GM19240 (cell line): ENCODE measurements around the gene AOX1.
"Not testable (repeated sequence)": the region's sequence is repeated elsewhere in the genome, so short reads cannot be mapped to it uniquely, and the experiment has no call there.

Source experiments
- DNase-seq: peaks from one replicate; pipeline ENCODE4 v3.0.0; 2011; ENCODE audit warnings: low spot score; ENCODE audit not compliant: insufficient read length

The AOX1 gene

DNA sequence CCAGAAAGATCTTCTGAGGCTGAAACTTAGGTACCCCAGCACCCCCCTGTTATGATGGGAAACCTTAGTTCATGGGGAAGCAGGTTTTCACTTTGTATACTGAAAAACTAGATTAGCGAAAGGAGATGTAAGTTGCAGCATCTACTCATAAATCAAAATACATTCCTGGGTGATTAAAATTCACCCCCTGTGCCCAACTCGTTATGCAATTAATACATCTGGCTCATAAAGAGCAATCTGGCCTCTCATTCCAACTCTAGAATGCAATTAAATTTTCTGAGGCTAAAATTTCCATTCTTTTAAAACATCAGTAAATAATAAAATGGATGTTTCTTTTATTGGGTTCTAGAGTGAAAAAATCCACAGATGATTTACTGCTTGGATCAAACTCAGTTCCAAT, 115.0 kb downstream of the AOX1 start:
- DNase-seq: no peak

DNA sequence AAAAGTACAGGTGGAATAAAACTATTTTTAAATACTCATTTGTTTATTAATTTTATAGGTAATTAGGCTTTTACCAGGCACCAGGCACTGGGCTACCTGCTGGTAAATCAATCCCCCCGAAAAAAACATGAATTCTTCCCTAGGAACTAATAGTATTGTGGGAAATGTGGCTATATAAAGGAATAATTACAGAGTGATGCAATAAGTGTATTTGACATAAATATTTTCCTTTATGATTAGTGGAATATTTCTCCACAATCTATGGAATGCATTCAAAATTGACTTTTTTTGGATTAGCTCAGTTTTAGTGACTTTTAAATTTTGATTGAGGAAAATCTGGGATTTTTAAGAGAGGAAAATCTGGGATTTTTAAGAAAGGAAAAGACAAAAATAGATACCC, 116.2 kb downstream of the AOX1 start:
- DNase-seq: no peak

DNA sequence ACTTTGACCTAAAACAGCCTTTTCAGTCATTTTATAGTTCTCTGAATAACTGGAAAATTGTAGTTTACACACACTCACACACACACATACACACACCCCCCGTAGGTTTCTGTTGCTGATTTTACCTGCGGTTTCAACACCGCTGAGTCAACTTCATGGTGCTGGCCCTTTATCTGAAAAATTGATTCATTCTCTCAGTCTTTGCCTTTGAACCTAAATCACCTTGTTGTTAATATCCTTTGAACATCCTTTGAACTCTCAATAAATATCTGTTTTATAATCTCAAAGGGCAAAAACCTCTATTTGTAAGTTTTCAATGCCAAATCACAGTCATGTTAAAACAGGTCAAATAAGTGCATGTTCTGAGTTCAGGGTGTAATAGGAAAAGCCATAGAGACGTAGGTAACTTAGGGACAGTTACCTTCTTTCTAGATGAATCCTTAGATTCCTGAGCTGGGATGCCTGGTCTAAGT, 116.9 kb downstream of the AOX1 start:
- no peak for DNase-seq

DNA sequence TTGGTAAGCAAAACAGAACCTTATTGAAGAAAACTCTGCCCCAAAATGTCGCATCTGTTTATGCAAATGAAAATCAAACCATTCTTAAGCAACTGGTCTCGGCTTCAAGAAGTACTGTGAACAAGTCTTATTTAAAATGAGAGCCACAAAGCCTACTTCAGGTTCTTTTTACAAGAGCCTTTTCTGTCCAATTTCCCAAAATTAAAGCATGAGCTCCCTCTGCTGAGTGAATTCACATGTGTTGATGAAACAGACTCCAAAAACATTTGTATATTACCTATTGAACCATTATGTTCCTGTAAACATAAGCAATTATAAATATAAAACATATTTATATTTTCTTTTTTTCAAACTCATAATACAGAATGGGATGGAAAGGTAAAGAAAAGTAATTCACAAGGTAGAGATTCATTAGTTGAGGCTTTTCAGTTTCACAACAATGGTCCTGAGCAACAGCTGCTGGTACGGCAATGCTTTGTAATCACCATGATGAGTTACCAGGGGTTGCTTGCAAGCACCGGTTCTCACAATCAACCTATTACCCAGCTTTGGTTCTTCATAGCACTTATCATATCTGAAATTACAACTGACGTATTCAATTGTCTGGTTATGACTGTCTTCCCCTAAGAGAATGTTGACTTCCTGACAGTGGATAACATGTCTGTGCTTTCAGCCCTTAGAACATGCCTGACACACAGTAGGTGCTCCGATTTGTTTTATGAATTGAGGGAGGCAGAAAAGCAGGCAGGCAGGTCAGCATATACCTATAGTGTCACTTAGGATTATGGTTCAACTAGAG, 117.5 kb downstream of the AOX1 start:
- no peak for DNase-seq

DNA sequence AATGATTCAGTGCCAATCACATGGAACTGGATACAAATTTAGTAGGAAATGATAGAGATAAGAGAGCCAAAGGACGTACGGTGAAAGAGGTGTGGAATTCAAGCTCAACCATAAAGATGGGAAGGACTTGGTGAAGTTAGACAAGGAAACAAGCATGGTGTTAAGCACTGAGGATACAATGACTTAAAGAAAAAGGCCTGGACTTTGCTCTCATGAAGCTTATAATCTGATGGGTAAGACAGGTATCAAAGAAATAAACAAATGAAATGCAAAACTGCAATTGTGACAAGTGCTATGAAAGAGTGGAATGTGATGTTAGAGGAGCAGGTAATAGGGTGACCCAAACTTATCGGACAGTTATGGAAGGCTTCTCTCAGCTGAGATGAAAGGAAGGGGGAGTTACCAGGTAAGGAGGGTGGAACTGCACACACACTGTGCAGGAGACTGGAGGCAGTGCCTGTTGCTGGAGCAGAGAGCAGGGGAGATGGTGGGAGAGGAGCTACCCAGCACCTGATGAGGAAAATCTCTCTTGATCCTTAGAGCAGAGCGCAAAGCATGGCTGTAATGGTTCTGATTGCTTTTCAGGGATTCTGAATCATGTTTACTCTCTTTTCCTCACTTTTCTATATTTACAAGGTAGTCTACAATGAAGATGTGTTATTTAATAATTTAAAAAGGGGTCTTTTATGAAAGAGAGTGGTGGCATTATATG, 118.3 kb downstream of the AOX1 start:
- DNase-seq: no peak

DNA sequence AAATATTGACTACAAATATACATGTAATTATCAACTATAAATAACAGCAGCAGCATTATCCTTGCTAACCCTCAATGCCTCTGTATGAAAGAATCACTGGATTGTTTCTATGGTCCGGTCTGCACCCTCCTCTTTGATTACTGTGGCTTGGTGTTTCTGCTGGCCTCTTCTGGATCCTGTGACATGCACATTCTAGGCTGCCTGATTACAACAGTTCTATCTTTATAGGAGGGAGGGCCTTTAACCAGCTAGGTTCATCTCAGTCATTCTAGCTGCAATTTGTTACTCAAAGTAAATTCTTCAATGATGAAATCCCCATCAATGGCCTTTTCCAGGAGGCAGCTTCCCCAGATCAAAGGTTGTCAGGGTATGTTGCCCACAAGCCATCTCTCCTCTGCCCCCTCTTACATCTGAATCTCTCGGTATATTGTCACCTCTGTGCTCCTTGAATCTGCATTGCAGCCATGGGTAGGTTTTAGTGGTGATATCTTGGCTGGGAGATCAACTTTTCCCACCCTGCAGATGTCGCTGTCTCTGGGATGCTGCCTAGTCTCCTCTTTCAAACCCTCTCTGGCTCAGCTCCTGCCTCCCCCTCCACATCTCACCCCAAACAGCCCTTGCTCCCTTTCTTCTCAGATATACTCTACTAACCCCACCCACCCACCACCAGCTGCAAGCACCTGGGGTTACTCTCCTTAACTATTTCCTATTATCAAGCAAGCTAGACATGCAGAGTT, 119.7 kb downstream of the AOX1 start:
- no peak for DNase-seq

DNA sequence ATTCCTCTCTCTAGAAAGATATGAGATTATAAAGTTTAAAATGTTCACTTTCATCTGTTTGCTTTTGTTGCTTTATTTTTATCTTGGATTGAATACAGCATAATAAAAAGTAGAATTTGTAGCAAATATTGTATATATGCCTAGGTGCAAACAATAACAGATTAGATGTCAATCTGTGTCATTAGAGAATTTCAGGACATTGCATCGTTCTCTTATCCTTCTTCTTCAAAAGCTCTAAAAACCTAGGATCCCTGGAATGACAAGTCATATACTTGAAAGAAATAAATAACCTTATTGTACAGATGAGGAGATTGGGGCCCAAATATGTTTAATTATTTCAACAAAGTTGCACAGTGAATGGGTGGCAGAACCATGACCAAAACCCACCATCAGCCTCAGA, 123.1 kb downstream of the AOX1 start:
- DNase-seq: no peak

DNA sequence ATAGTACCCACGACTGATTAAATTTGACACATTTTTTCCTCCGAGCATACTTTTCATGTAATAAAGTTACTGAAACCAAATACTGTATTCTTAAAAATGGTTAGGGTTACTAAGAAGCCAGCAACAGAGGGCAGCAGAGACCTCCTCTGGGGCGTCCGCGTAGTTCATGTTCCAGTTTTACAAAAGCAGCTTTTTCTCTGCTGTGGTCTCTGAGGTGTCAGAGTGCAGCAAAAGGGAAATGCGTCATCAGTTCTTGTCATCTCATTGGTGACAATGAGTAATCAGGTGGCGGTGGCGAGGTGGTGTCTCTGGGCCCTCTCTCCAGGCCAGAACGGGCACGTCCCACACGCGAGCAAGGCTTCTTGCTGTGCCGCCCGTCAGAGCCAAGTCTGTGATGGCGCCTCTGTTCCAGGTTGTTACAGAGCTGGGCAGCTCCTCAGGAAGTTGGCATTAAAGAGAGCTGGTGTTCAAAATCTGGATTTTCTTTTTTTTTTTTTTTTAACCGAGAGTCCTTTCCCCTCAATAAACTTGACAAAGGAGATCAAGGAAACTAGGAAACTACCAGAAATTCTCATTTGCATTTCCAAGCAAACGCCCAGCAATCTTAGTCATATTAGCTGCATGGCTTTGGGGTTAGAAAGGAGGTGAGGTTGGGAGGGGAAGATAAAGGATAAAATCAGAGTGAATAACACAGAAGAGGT, 127.3 kb downstream of the AOX1 start:
- peak; percentile 64 for DNase-seq

DNA sequence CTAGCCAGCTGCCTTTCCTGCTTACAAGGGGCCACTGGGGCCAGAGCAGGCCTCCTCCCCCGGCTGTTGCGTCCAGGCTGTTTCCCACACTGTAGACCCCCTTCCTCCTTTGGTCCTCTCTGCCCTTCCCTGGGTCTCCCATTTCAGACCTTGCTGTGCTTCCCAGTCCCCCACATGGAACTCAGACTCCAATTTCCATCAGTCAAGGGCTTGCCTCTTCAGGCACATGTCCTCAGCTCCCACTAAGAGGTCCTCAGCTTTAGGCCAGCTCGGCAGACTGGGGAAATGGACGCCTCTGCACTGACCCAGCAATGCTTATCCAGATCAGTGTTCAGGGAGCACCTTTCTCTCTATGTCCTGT, 127.9 kb downstream of the AOX1 start:
- DNase-seq: no peak

DNA sequence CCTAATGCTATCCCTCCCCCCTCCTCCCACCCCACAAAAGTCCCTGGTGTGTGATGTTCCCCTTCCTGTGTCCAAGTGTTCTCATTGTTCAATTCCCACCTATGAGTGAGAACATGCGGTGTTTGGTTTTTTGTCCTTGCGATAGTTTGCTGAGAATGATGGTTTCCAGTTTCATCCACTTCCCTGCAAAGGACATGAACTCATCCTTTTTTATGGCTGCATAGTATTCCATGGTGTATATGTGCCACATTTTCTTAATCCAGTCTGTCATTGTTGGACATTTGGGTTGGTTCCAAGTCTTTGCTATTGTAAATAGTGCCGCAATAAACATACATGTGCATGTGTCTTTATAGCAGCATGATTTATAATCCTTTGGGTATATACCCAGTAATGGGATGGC, 129.2 kb downstream of the AOX1 start:
- DNase-seq: not testable (repeated sequence)

DNA sequence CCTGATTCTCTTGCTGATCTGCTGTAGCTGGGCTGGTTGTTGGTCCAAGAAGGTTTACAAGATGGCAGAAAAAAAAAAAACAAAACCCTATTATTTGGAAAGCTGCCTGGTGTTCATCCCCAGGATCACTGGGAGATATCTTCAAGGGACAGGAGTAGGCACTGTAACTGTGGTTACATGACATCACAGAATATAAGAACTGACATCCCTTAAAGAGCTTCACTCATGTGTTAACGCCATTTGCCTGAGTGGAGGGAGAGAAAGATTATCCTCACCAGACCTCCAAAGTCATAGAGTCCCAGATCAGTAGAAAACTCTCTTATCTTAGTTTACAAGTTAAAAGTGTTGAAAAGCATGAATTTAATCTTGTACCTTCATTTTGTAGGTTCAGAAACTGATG, 130.6 kb downstream of the AOX1 start:
- DNase-seq: no peak
